ENCODE measurements around the gene NOTCH3.

DNA sequence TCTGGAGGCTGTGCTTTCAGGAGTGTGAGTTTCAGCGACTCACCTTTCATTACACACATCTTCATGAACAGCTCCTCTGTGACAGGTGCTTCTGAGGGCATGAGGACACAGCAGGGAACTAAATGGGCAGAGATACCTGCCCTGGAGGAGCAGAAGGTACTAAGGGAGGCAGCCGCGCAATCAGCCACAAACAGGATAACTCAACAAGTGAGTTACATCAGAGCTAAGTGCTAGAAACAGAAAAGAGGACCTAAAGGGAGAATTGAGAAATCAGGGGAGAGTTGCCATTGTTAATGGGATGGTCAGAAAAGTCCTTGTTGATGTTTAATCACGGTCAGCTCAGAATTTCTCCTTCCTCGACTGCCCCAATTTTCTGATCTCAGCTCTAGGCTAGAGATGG is 51.1 kb downstream of the NOTCH3 start:
- TF ChIP-seq, protein P1, sequence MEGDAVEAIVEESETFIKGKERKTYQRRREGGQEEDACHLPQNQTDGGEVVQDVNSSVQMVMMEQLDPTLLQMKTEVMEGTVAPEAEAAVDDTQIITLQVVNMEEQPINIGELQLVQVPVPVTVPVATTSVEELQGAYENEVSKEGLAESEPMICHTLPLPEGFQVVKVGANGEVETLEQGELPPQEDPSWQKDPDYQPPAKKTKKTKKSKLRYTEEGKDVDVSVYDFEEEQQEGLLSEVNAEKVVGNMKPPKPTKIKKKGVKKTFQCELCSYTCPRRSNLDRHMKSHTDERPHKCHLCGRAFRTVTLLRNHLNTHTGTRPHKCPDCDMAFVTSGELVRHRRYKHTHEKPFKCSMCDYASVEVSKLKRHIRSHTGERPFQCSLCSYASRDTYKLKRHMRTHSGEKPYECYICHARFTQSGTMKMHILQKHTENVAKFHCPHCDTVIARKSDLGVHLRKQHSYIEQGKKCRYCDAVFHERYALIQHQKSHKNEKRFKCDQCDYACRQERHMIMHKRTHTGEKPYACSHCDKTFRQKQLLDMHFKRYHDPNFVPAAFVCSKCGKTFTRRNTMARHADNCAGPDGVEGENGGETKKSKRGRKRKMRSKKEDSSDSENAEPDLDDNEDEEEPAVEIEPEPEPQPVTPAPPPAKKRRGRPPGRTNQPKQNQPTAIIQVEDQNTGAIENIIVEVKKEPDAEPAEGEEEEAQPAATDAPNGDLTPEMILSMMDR (IDR thresholded peaks at IDR 0.05): no peak
- TF ChIP-seq POLR2A (IDR thresholded peaks at IDR 0.05) (no peak), EP300 (IDR thresholded peaks at IDR 0.05) (no peak)

Data from ovary (tissue), 3 donors.